AG04449 (cell line): ENCODE results near the gene CAPN7.
"Not testable (repeated sequence)": the region's sequence is repeated elsewhere in the genome, so short reads cannot be mapped to it uniquely, and the experiment has no call there.

Source experiments
- CTCF ChIA-PET: fragments of 350-600 bp; formaldehyde crosslinking; extraction: SDS; loops from one replicate; lab custom pipeline; 2021; ENCODE audit warnings: antibody characterized with exemption; lab: Yijun Ruan, JAX
- POLR2A ChIA-PET: fragments of 400-600, 350-600 bp; formaldehyde crosslinking; extraction: SDS; loops from one replicate; lab custom pipeline; 2020; ENCODE audit warnings: antibody characterized with exemption, inconsistent platforms; lab: Yijun Ruan, JAX
- DNase-seq: peaks from one replicate; pipeline ENCODE4 v3.0.0-alpha.2; 2010; ENCODE audit warnings: low read depth, low spot score
- H3K4me3 ChIP-seq: 2 replicates; pipeline ENCODE4 v1.5.1; 2011; ENCODE audit warnings: low read depth, mild to moderate bottlenecking, control low read depth, low read length
- CTCF ChIP-seq: IDR thresholded peaks from one replicate; pipeline ENCODE4 v1.5.1; 2011; ENCODE audit warnings: mild to moderate bottlenecking, moderate library complexity, low read length, control low read depth, inconsistent platforms; ENCODE audit not compliant: insufficient read depth; ENCODE audit errors: missing control alignments

The CAPN7 gene

GRCh38 chr3:15180042-15180611, 25.9 kb upstream of the CAPN7 start:
- CTCF ChIA-PET, result interaction anchor here (1.3 to 1.8 kb wide), 2 partner anchors 11 to 23 kb away, joined by 4 to 5 read pairs; no protein-coding TSS in a partner anchor
- TF ChIP-seq CTCF, result no peak
- POLR2A ChIA-PET, result no interaction called here
- DNase-seq, result no peak
- no peak overlapping the region for H3K4me3 ChIP-seq

- POLR2A ChIA-PET, result no interaction called here
- no peak for DNase-seq
- CTCF ChIA-PET, result interaction anchor here (1.5 kb wide), 1 partner anchor 21 kb away, joined by 7 read pairs; no protein-coding TSS in a partner anchor
- no peak for TF ChIP-seq CTCF
- H3K4me3 ChIP-seq, result no peak overlapping the region
Measured at GRCh38 chr3:15181511-15181910, 24.5 kb upstream of the CAPN7 start.

- no peak for DNase-seq
- no peak overlapping the region for H3K4me3 ChIP-seq
- ChIA-PET POLR2A (no interaction called here), CTCF (interaction anchor here (0.7 to 1.5 kb wide), 2 partner anchors 21 to 75 kb away, joined by 3 to 7 read pairs; no protein-coding TSS in a partner anchor)
- no peak for TF ChIP-seq CTCF
Measured at GRCh38 chr3:15181963-15182362, 24.1 kb upstream of the CAPN7 start.

GRCh38 chr3:15183011-15183410, 23.0 kb upstream of the CAPN7 start:
- DNase-seq, result no peak
- H3K4me3 ChIP-seq, result no peak overlapping the region
- ChIA-PET POLR2A (no interaction called here), CTCF (interaction anchor here (0.9 to 1.5 kb wide), 2 partner anchors 20 to 23 kb away, joined by 3 to 7 read pairs; partner anchors contain the start of gene CAPN7)
- TF ChIP-seq CTCF, result no peak

GRCh38 chr3:15185404-15185803, 20.6 kb upstream of the CAPN7 start:
- no peak for DNase-seq
- CTCF ChIA-PET, result interaction anchor here (1.1 to 1.4 kb wide), 2 partner anchors 17 to 18 kb away, joined by 4 to 9 read pairs; no protein-coding TSS in a partner anchor
- H3K4me3 ChIP-seq, result no peak overlapping the region
- POLR2A ChIA-PET, result interaction anchor here (0.6 kb wide), 1 partner anchor 20 kb away, joined by 3 read pairs; the partner anchor contains the start of gene CAPN7
- no peak for TF ChIP-seq CTCF

GRCh38 chr3:15186101-15186476, 20.0 kb upstream of the CAPN7 start:
- DNase-seq, result no peak
- no peak for TF ChIP-seq CTCF
- ChIA-PET POLR2A (interaction anchor here (0.6 kb wide), 1 partner anchor 20 kb away, joined by 3 read pairs; the partner anchor contains the start of gene CAPN7), CTCF (interaction anchor here (1.1 kb wide), 1 partner anchor 17 kb away, joined by 4 read pairs; no protein-coding TSS in a partner anchor)
- H3K4me3 ChIP-seq, result no peak overlapping the region

GRCh38 chr3:15186477-15187164, 19.4 kb upstream of the CAPN7 start:
- CTCF ChIA-PET, result interaction anchor here (1.1 kb wide), 1 partner anchor 16 kb away, joined by 4 read pairs; no protein-coding TSS in a partner anchor
- H3K4me3 ChIP-seq, POLR2A ChIA-PET, DNase-seq: not testable (repeated sequence)
